Sigmoid colon (tissue), 7 donors: ENCODE results near the gene GPR3. TPM values are rescaled to one million over a fixed set of nuclear protein-coding genes. Genes with fewer than 3 reads are reported as not detected.

ENCODE experiments used
- DNase-seq: peaks from one replicate; pipeline ENCODE4 v3.0.0-alpha.2; 2019
- H3K27ac ChIP-seq, 4 donors: fragments of 200-600 bp; sonication (generic); one replicate each; pipeline ENCODE4 v1.5.1; 2016 to 2019; ENCODE audit warnings: mild to moderate bottlenecking in 1 of 4
- H3K27me3 ChIP-seq, 3 donors: fragments of 200-600 bp; sonication (generic); one replicate each; pipeline ENCODE4 v1.5.1; 2019; ENCODE audit warnings: mild to moderate bottlenecking in 1 of 3
- H3K36me3 ChIP-seq, 4 donors: fragments of 200-600 bp; sonication (generic); one replicate each; pipeline ENCODE4 v1.5.1; 2016 to 2019
- H3K4me1 ChIP-seq, 4 donors: fragments of 200-600 bp; sonication (generic); one replicate each; pipeline ENCODE4 v1.5.1; 2017 to 2019
- H3K4me3 ChIP-seq, 4 donors: fragments of 200-600 bp; sonication (generic); one replicate each; pipeline ENCODE4 v1.5.1; 2017 to 2019; ENCODE audit warnings: mild to moderate bottlenecking in 2 of 4, moderate library complexity in 1 of 4
- H3K9me3 ChIP-seq, 4 donors: fragments of 200-600 bp in 3 of 4; sonication (generic) in 3 of 4; one replicate each; pipeline versions ENCODE4 v1.5.1 to v1.6.1; 2013 to 2019
- CTCF ChIP-seq, 4 experiments: fragments of 450-650 bp in 3 of 4; fragments of 200-600 bp in 1 of 4; IDR thresholded peaks; one replicate each; pipeline ENCODE4 v1.5.1; 2016 to 2019; ENCODE audit warnings: antibody characterized with exemption in 4 of 4, mild to moderate bottlenecking in 3 of 4, moderate library complexity in 2 of 4
- EP300 ChIP-seq, 4 donors: sonication (generic); formaldehyde crosslinking; IDR thresholded peaks; one replicate each; pipeline ENCODE4 v1.6.1; 2017; ENCODE audit warnings: antibody characterized with exemption in 4 of 4
- POLR2A ChIP-seq, 2 donors: fragments of 450-650 bp; IDR thresholded peaks; one replicate each; pipeline ENCODE4 v1.6.1; 2016; ENCODE audit warnings: antibody characterized with exemption in 2 of 2, mild to moderate bottlenecking in 2 of 2, moderate library complexity in 2 of 2
- POLR2AphosphoS5 ChIP-seq, 4 donors: sonication (generic); formaldehyde crosslinking; IDR thresholded peaks; one replicate each; pipeline ENCODE4 v1.6.1; 2017; ENCODE audit warnings: antibody characterized with exemption in 4 of 4
- WGBS, 2 donors: extraction: QIAGEN DNeasy Blood & Tissue Kit; methylation state at CpG; one replicate each; pipeline ENCODE4 v1.1.7; 2013; 5-methylcytosine and 5-hydroxymethylcytosine counted together
- intact Hi-C: fragments of 100-400 bp; cut with DNase I; formaldehyde crosslinking; loops from one replicate; pipeline ENCODE4 v1.15.1; 2023
- polyA plus RNA-seq, 3 donors: library from polyadenylated mRNA; stranded (reverse); fragments of 200-250 nt; gene quantifications; one replicate each; pipeline ENCODE4 v1.2.3, GENCODE V29; 2013
- total RNA-seq, 4 donors: library from RNA; depleted of rRNA; stranded (reverse); fragments of >200 nt; gene quantifications; one replicate each; pipeline ENCODE4 v1.1.0, GENCODE V29; 2016
- donor health status: healthy with polysubstance abuse.
- donor health status: Bipolar disorder and iron deficiency.
- donor health status: healthy.

Gene GPR3
- total and polyA plus RNA-seq, 7 donors, result 0.36 to 2.0 (median 0.54) TPM; not detected in 4

- intact Hi-C loops, result loop anchor here (5.0 to 10.0 kb wide), 4 partner anchors 65 to 405 kb away; partner anchors contain the start of gene TRNP1
Measured at GRCh38 chr1:27399251-27400025, 7.0 kb downstream of the GPR3 start.

GRCh38 chr1:27400082-27400962 lies 7.9 kb downstream of the GPR3 start:
- intact Hi-C loops, result loop anchor here (5.0 kb wide), 2 partner anchors 157 to 262 kb away; no protein-coding TSS in a partner anchor

More at GRCh38 chr1:27399251-27400025, 7.0 kb downstream of the GPR3 start:
- H3K27ac ChIP-seq, result no peak overlapping the region
- WGBS, 2 donors, result 41 to 63% methylated on average over 19 of the region's 19 CpGs
- H3K4me3 ChIP-seq, result no peak overlapping the region
- peaks cover 0 to 65% (median 42%) of the 10 kb centered on the region in 4 donors for H3K4me1 ChIP-seq
- H3K27me3 ChIP-seq, result no peaks in the 10 kb centered on the region
- no peaks in the 10 kb centered on the region for H3K9me3 ChIP-seq
- DNase-seq, result no peak
- TF ChIP-seq CTCF (IDR thresholded peaks at IDR 0.05) (no peak), POLR2AphosphoS5 (IDR thresholded peaks at IDR 0.05) (no peak), POLR2A (IDR thresholded peaks at IDR 0.05) (no peak), EP300 (IDR thresholded peaks at IDR 0.05) (no peak)
- H3K36me3 ChIP-seq, result no peaks in the 10 kb centered on the region

GRCh38 chr1:27400963-27401341 lies 8.5 kb downstream of the GPR3 start:
- Histone ChIP-seq H3K9me3 (no peaks in the 10 kb centered on the region), H3K36me3 (peaks cover 0 to under 1% (median 0%) of the 10 kb centered on the region in 4 donors), H3K27ac (peak overlapping the region in 1 of 4 donors; percentile 80), H3K27me3 (no peaks in the 10 kb centered on the region), H3K4me3 (no peak overlapping the region), H3K4me1 (peaks cover 0 to 72% (median 56%) of the 10 kb centered on the region in 4 donors)
- DNase-seq, result no peak
- intact Hi-C loops, result loop anchor here (5.0 kb wide), 2 partner anchors 156 to 261 kb away; no protein-coding TSS in a partner anchor
- peak in 2 of 4 donors; percentile 61 to 66 for TF ChIP-seq POLR2AphosphoS5 (IDR thresholded peaks at IDR 0.05)
- TF ChIP-seq CTCF (IDR thresholded peaks at IDR 0.05), result no peak
- WGBS, 2 donors, result 85 to 93% methylated on average over 5 of the region's 5 CpGs

More at GRCh38 chr1:27400082-27400962, 7.9 kb downstream of the GPR3 start:
- no peak for TF ChIP-seq POLR2A (IDR thresholded peaks at IDR 0.05)
- TF ChIP-seq POLR2AphosphoS5 (IDR thresholded peaks at IDR 0.05), result peak in 2 of 4 donors; percentile 46 to 47
- no peaks in the 10 kb centered on the region for H3K27me3 ChIP-seq
- peaks cover 0 to 70% (median 50%) of the 10 kb centered on the region in 4 donors for H3K4me1 ChIP-seq
- no peaks in the 10 kb centered on the region for H3K9me3 ChIP-seq
- no peak for DNase-seq
- H3K4me3 ChIP-seq, result no peak overlapping the region
- H3K36me3 ChIP-seq, result no peaks in the 10 kb centered on the region
- H3K27ac ChIP-seq, result no peak overlapping the region
- 47 to 69% methylated on average over 13 of the region's 13 CpGs for WGBS, 2 donors

- intact Hi-C loops, result loop anchor here (5.0 kb wide), 2 partner anchors 155 to 260 kb away; no protein-coding TSS in a partner anchor
- no peaks in the 10 kb centered on the region for H3K9me3 ChIP-seq
- peak; percentile 91 for DNase-seq
- peaks cover 0 to 83% (median 67%) of the 10 kb centered on the region in 4 donors for H3K4me1 ChIP-seq
- H3K4me3 ChIP-seq, result no peak overlapping the region
- TF ChIP-seq POLR2AphosphoS5 (IDR thresholded peaks at IDR 0.05) (peak; percentile 16 to 61 (median 50)), POLR2A (IDR thresholded peaks at IDR 0.05) (no peak), CTCF (IDR thresholded peaks at IDR 0.05) (peak; percentile 14 to 60 (median 44)), EP300 (IDR thresholded peaks at IDR 0.05) (no peak)
- no peaks in the 10 kb centered on the region for H3K27me3 ChIP-seq
- 19 to 37% methylated on average over 8 of the region's 8 CpGs for WGBS, 2 donors
- H3K36me3 ChIP-seq, result peaks cover 5 to 14% (median 10%) of the 10 kb centered on the region in 4 donors
- peak overlapping the region; percentile 79 to 88 (median 81) for H3K27ac ChIP-seq
Measured at GRCh38 chr1:27402349-27402754, 9.9 kb downstream of the GPR3 start.
